GM18499 (cell line): Measurements from ENCODE around the gene KCNK16.

Experiments
- ATAC-seq: cut with Tn5 transposase; IDR thresholded peaks from one replicate; pipeline ENCODE4 v1.9.1; 2021; ENCODE audit warnings: moderate number of reproducible peaks; ENCODE audit not compliant: insufficient read depth, unreplicated experiment

KCNK16 gene

GRCh38 chr6:39281312-39281980 is 41.1 kb downstream of the KCNK16 start:
- no peak for ATAC-seq

GRCh38 chr6:39280247-39280731 is 42.2 kb downstream of the KCNK16 start:
- ATAC-seq = no peak

- ATAC-seq = no peak
Measured at GRCh38 chr6:39279539-39279938, 43.0 kb downstream of the KCNK16 start.

GRCh38 chr6:39276379-39276995 is 46.0 kb downstream of the KCNK16 start:
- ATAC-seq = no peak

- no peak for ATAC-seq
Measured at GRCh38 chr6:39274903-39275302, 47.6 kb downstream of the KCNK16 start.

- no peak for ATAC-seq
Measured at GRCh38 chr6:39274471-39274870, 48.0 kb downstream of the KCNK16 start.

GRCh38 chr6:39273406-39273821 is 49.1 kb downstream of the KCNK16 start:
- no peak for ATAC-seq

GRCh38 chr6:39269961-39270360 is 52.5 kb downstream of the KCNK16 start:
- no peak for ATAC-seq

GRCh38 chr6:39268721-39269120 is 53.8 kb downstream of the KCNK16 start:
- no peak for ATAC-seq

- no peak for ATAC-seq
Measured at GRCh38 chr6:39268171-39268570, 54.3 kb downstream of the KCNK16 start.

GRCh38 chr6:39266782-39267355 is 55.6 kb downstream of the KCNK16 start:
- no peak for ATAC-seq

GRCh38 chr6:39266375-39266774 is 56.1 kb downstream of the KCNK16 start:
- ATAC-seq = no peak
